HG03457 (cell line): ENCODE results near the gene LRP2.
"Not testable (repeated sequence)": the region's sequence is repeated elsewhere in the genome, so short reads cannot be mapped to it uniquely, and the experiment has no call there.

ENCODE experiments used
- ATAC-seq: cut with Tn5 transposase; IDR thresholded peaks from one replicate; pipeline ENCODE4 v1.9.1; 2021; ENCODE audit warnings: moderate number of reproducible peaks; ENCODE audit not compliant: unreplicated experiment

LRP2 gene

DNA sequence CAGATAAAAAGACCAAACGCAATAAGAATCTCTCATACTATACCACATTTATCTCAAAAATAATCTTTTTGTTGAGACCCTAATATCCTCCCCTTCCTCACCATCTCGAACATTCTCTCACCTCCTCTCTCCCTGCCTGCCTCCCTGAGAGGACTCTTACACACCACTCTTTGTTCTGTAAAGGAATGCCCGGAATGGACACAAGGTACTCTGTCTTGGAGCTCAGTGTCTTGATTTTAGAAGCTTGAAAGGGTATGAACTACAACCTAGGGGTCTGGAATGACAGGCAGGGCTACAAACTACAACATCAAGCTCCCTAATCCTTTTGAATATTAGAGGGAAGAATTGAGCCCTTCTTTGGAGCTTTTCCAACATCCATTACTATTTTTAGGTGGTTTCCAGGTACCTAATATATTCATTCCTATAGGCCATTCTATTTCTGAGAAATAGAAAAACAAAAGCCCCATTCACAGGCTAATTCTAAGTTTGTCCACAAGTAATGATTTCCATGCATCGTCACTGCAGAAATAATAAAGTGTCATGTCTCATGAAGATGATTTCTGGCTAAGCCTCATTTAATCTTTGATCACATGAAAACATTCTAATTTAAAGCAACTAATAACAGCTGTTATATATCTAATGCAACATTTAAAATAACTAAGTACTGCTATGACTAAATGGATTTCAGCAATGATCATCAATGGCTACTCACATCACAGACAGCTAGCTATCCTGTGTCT is 60.6 kb downstream of the LRP2 start:
- ATAC-seq = no peak

GRCh38 chr2:169300636-169301530 is 61.5 kb downstream of the LRP2 start:
- no peak for ATAC-seq

GRCh38 chr2:169298007-169298406 is 64.3 kb downstream of the LRP2 start:
- ATAC-seq = no peak

DNA sequence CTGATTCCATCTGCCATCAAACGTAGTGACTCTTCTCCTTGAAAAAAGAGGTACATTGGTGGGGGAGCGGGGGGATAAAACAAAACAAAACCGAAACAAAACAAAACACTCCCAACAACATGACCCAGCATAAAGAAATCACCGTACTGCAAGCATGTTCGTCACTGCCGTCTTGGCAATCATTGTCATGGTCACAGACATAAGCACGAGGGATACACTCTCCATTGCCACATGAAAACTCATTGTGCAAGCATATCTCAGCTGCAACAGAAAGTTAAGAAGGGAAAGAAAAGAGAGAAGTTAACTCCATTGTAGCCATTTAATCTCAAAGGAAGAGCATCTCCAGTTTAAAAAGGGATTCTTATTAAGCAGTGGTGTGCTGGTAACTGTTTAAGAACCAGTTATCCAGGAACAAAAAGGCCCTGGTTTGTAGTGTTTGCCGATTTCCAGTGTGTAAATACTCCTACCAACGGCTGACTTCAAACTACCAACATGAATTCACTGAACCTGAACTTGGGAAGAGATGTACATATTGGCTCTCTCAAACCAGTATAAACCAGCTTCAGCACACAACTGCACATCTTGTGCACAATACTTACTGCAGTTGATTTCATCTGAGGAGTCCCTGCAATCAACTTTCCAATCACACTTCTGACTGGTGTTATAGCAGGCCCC is 68.2 kb downstream of the LRP2 start:
- ATAC-seq = no peak

DNA sequence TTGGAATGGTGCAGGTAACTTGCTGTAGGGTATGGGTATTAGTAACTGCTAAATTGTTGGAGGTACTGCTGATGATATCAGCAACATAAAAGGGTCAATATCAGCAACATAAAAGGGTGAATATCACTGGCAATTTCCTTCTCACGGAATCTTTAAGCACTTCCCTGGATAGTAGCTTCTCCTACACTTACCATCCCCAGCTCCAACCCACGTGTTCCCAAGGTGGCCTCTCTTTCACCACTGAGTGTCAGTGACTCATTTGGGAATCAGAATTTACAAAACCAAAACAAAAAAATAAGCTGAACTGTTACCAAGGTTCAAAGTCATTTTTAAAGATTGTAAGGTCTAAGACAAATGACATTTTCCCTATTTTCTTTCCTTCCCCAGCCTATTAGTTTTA is 70.8 kb downstream of the LRP2 start:
- ATAC-seq = no peak

- ATAC-seq = no peak
These were observed 71.9 kb downstream of the LRP2 start for GRCh38 chr2:169290433-169290832.

DNA sequence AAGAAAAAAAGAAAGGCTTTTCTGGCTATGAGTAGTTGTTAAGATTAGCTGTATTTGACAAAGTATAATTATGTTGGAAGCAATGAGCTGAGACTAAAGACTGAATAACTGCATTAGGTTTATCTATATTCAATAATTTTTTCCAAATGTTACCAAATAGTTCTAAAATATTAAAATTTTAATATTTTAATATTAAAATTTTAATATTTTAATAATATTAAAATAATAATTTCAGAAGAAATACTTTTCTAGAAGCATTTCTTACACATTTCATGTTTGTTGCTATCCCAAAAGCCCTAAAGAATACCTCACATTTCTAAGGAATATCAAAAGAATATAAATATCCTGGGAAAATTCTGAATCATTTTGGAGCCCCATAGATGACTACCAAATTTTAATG is 74.7 kb downstream of the LRP2 start:
- no peak for ATAC-seq

DNA sequence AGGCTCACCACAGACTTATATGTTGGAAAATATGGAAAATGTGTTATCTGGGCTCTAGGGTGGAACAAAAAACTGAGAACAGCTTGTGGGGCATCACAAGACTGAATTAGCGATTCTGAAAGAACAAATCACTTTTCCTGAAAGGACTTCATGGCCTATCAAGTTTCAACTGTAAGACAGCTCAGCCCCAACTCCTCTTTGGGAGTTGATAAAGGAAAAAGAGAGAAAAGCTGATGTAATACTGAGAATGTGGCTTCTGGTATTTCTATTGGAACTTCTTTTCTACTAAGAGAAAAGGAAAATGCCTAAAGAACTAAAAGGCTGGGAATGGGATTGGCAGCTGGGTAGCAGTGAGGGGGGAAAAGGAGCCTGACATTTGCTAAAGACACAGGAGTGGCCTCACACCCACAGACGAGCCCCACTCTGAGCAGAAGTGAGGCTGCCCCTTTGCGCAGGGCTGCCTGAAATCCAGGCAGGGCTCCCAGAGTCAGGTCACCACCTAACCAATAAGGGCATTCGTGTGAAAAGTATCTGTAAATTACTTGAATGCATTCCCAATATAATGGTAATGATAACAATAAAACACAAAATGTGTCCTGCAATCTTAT is 75.6 kb downstream of the LRP2 start:
- no peak for ATAC-seq

- ATAC-seq = no peak
These were observed 76.7 kb downstream of the LRP2 start for GRCh38 chr2:169285531-169286235.

DNA sequence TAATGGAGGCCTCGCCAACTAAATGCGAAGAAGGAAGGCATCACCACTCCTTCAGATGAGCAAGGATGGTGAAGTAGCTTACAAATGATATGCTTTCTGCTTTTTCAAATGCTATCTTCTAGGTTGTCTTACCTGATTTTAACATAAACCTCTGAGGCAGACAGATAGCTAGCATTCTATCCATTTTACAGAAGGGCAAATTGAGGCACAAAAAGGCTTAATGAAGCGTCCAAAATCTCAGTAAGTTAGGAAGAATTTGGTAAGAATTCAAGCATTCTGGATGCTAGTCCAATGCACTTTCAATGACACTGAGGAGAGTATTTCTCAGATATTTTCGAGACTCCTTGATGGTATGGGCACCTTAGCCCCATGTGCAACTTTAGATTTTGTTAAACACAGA is 81.8 kb downstream of the LRP2 start:
- no peak for ATAC-seq

GRCh38 chr2:169275696-169276444 is 86.5 kb downstream of the LRP2 start:
- no peak for ATAC-seq

DNA sequence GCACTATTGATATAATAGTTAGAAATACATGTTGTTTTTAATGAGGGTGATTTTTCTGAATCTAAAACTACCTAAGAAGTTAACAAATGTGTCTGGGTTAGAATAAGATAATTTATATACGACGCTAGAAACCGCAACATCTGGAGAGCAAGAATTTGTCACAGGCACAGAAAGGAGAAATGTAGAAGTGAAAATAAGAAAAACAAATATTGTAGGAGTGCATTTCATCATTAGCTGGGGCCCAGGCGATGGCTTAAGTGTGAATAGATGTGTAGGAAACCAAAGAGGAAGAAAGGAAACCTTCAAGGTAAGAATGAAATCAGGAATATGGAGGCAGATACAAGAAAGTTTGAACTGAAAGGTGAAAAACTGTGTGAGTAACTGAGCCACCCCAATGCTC is 90.3 kb downstream of the LRP2 start:
- ATAC-seq = no peak

DNA sequence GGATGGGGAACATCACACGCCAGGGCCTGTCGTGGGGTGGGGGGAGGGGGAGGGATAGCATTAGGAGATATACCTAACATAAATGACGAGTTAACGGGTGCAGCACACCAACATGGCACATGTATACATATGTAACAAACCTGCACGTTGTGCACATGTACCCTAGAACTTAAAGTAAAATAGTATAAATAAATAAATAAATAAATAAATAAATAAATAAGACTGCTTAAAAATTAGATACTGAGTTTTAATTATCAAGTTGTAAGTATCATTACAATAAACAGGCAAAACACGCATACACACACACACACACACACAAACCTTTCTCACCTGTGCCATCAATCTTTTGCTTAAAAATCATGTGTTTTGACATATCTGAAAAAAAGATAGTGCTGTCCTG is 91.8 kb downstream of the LRP2 start:
- ATAC-seq = not testable (repeated sequence)

DNA sequence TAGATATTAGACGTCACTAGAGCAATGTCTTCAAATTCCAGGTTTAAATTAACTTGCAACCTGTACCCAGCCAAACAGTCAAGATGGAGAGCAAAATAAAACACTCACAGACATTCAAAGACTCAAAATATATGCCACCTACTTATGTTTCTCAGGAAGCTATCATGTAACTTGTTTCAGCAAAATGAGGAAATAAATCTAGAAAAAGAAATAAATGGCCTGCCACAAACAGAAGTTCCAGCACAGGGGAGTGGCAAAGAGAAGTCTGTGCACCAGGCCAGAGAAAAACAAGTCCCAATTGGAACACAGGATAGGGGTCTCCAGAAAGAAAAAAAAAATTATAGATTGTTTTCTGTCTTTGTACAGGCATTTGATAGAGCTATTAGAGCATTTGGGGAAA is 96.7 kb downstream of the LRP2 start:
- no peak for ATAC-seq

DNA sequence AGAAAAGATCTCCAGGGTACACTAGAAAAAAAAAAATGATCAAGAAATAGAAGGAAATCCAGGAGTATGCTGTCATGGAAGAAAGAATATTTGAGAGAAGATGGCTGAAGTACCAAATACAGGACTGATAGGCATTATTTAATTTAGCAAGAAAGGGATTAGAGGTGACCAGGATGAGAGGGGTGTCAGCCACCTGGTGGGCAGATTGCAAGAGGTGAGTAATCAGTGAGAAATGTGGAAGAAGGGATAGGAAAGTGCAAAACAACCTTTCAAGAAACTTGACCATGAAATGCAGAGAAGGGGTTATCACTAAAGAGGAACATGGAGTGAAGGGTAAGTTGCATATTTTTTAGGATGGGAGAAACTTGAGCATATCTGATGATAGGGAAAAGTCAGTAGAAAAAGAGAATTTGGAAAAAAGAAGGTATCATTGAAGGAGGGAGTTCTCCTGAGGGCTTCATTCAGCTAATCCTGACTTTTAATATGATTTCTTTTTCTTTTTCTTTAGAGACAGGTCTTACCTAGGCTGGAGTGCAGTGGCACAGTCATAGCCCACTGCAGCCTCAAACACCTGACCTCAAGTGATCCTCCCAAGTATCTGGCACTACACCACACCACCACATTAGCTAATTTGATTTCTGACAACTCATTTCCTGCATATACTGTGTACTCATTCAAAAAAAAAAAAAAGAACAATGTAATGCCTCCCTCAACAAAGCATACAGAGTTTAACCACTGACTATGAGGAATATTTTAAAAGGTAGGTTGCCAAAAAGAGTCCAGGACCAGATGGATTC is 101.3 kb downstream of the LRP2 start:
- no peak for ATAC-seq

DNA sequence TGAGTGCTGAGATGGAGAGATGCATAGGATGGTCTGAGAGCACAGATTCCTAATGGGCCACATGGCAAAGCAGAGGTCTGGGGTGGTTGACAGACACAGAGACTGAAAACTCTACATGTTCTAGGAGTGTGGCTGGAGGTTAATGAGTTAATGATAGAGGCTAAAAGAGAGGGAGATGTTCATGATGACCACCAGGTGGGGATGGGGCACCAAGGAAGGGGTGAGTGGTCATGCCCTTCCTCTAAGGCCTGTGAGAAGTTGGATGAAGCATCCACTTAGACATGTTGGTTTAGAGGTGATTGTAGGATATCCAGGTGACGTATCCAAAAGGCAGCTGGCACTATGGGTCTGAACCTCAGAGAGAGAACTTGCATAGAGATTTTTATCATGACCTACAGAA is 102.1 kb downstream of the LRP2 start:
- ATAC-seq = no peak

GRCh38 chr2:169259402-169259801 is 102.9 kb downstream of the LRP2 start:
- ATAC-seq = no peak

DNA sequence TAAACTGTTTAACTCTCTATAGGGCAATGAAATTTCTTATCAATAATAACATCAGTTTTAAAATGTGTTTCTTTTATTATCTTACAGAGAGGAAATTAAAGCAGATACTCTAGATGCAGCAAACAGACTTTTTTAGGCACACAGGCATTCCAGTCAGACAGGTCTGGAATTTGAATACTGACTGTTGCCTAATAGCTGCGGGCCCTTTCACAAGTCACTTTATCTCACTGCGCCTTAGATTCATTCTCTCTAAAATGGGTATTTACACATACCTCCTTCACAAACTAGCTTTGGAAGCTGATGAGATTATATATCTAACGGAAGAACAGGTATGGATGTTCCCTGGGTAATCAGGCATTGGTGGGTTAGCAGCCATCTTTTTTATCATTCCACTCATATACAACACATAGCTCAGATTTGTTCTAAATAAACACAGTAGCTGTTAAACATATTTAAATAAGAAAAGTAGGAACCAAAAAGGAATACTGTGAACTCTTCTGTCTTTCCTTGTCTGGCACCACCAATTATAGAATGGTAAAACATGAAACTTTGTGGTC is 104.2 kb downstream of the LRP2 start:
- no peak for ATAC-seq

DNA sequence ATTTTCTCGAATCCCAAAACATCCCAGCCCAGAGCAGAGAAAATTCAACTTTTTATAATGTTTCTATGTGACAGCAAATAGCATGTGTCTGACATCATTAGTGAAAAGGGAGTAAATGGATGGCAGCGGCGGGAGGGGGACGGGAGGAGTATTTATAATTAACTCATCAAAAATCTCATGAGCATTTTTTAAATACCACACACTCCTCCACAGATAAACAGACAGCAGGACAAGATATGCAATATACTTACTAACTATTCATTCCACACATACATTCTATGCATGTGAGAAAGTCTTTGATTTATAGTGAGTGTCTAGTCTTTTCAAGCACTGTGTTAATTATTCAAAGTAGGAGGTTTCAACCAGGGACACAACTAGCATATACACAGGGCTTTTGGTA is 107.6 kb downstream of the LRP2 start:
- ATAC-seq = no peak
